Astrocyte (in vitro differentiated cells and primary cell): ENCODE data around the gene LONRF3. TPM values are rescaled to one million over a fixed set of nuclear protein-coding genes. Genes with fewer than 3 reads are reported as not detected.
A peak's percentile ranks its signal among the peaks of the same experiment; 100 is the strongest.

Experiments used
- DNase-seq: peaks from one replicate; pipeline ENCODE4 v3.0.0-alpha.2; 2010; ENCODE audit warnings: low read depth
- FAIRE-seq: peaks from 2 replicates; lab custom pipeline; 2011; peaks lifted over from hg19 to GRCh38; lab: Jason Lieb, UNC
- H2AFZ ChIP-seq: 2 replicates; pipeline ENCODE4 v1.6.0; 2012; ENCODE audit warnings: low read depth, low read length, inconsistent platforms
- H3K27ac ChIP-seq: 2 replicates; pipeline ENCODE4 v1.5.1; 2011; ENCODE audit warnings: low read depth, low read length, inconsistent platforms
- H3K27me3 ChIP-seq: 2 replicates; pipeline ENCODE4 v1.6.0; 2011; ENCODE audit warnings: low read length, inconsistent platforms; ENCODE audit not compliant: insufficient read depth
- H3K36me3 ChIP-seq: 2 replicates; pipeline ENCODE4 v1.5.1; 2011; ENCODE audit warnings: low read length, inconsistent platforms; ENCODE audit not compliant: insufficient read depth
- H3K4me1 ChIP-seq: 2 replicates; pipeline ENCODE4 v1.5.1; 2011; ENCODE audit warnings: low read length, inconsistent platforms; ENCODE audit not compliant: insufficient read depth
- H3K4me2 ChIP-seq: 2 replicates; pipeline ENCODE4 v1.6.0; 2012; ENCODE audit warnings: low read length, inconsistent platforms
- H3K4me3 ChIP-seq: 2 replicates; pipeline ENCODE4 v1.5.1; 2011; ENCODE audit warnings: low read depth, mild to moderate bottlenecking, low read length, inconsistent platforms; ENCODE audit not compliant: insufficient read depth
- H3K79me2 ChIP-seq: 2 replicates; pipeline ENCODE4 v1.6.0; 2012; ENCODE audit warnings: mild to moderate bottlenecking, low read length, inconsistent platforms; ENCODE audit not compliant: insufficient read depth
- H3K9ac ChIP-seq: 2 replicates; pipeline ENCODE4 v1.6.0; 2012; ENCODE audit warnings: mild to moderate bottlenecking, low read length, inconsistent platforms
- H3K9me3 ChIP-seq: 2 replicates; pipeline ENCODE4 v1.5.1; 2012; ENCODE audit warnings: low read depth, mild to moderate bottlenecking, low read length, inconsistent platforms; ENCODE audit not compliant: insufficient read depth
- H4K20me1 ChIP-seq: 2 replicates; pipeline ENCODE4 v1.6.0; 2012; ENCODE audit warnings: low read length, inconsistent platforms; ENCODE audit not compliant: insufficient read depth
- H3K27ac Mint-ChIP-seq: one replicate; pipeline ENCODE4 v1.8.0; 2021; ENCODE audit warnings: mild to moderate bottlenecking, mixed read lengths; ENCODE audit not compliant: unreplicated experiment
- H3K27me3 Mint-ChIP-seq: one replicate; pipeline ENCODE4 v1.8.0; 2021; ENCODE audit warnings: low read depth, mixed read lengths; ENCODE audit not compliant: unreplicated experiment
- H3K36me3 Mint-ChIP-seq: one replicate; pipeline ENCODE4 v1.8.0; 2021; ENCODE audit warnings: low read depth, mixed read lengths; ENCODE audit not compliant: unreplicated experiment
- H3K4me1 Mint-ChIP-seq: one replicate; pipeline ENCODE4 v1.8.0; 2021; ENCODE audit warnings: low read depth, mixed read lengths; ENCODE audit not compliant: unreplicated experiment
- H3K4me3 Mint-ChIP-seq: one replicate; pipeline ENCODE4 v1.8.0; 2021; ENCODE audit warnings: mild to moderate bottlenecking, moderate library complexity, mixed read lengths; ENCODE audit not compliant: unreplicated experiment
- H3K9me3 Mint-ChIP-seq: one replicate; pipeline ENCODE4 v1.8.0; 2021; ENCODE audit warnings: mild to moderate bottlenecking, mixed read lengths; ENCODE audit not compliant: unreplicated experiment
- EZH2 ChIP-seq: IDR thresholded peaks from 2 replicates; pipeline ENCODE4 v1.6.1; 2012; ENCODE audit warnings: mild to moderate bottlenecking, low read length, inconsistent platforms; ENCODE audit not compliant: insufficient read depth
- total RNA-seq: library from RNA; stranded (reverse); gene quantifications from 2 replicates; pipeline ENCODE4 v1.2.1, GENCODE V29; 2021
- TF ChIP-seq, protein P1 (sequence below): IDR thresholded peaks from 2 replicates; pipeline ENCODE4 v1.5.1; 2011; ENCODE audit warnings: low read depth, mild to moderate bottlenecking, inconsistent platforms, low read length, moderate library complexity; ENCODE audit not compliant: insufficient read depth

The LONRF3 gene
- total RNA-seq, 1 donor from 2014 or later: 0.11 TPM

- H3K27ac Mint-ChIP-seq: no peak overlapping the region
- no peaks in the 10 kb centered on the region for H3K9me3 Mint-ChIP-seq
- Histone ChIP-seq H3K27ac (no peak overlapping the region), H3K4me3 (no peak overlapping the region), H3K9me3 (no peaks in the 10 kb centered on the region), H4K20me1 (no peaks in the 10 kb centered on the region), H3K9ac (no peak overlapping the region), H3K36me3 (no peaks in the 10 kb centered on the region), H3K4me1 (no peaks in the 10 kb centered on the region), H2AFZ (no peak overlapping the region), H3K27me3 (no peaks in the 10 kb centered on the region), H3K4me2 (no peak overlapping the region), H3K79me2 (no peaks in the 10 kb centered on the region)
- no peak overlapping the region for H3K4me3 Mint-ChIP-seq
- no peak for DNase-seq
- H3K27me3 Mint-ChIP-seq: no peaks in the 10 kb centered on the region
- FAIRE-seq: no peak
- peaks cover 6% of the 10 kb centered on the region for H3K4me1 Mint-ChIP-seq
- no peak for TF ChIP-seq EZH2
- TF ChIP-seq, protein P1, sequence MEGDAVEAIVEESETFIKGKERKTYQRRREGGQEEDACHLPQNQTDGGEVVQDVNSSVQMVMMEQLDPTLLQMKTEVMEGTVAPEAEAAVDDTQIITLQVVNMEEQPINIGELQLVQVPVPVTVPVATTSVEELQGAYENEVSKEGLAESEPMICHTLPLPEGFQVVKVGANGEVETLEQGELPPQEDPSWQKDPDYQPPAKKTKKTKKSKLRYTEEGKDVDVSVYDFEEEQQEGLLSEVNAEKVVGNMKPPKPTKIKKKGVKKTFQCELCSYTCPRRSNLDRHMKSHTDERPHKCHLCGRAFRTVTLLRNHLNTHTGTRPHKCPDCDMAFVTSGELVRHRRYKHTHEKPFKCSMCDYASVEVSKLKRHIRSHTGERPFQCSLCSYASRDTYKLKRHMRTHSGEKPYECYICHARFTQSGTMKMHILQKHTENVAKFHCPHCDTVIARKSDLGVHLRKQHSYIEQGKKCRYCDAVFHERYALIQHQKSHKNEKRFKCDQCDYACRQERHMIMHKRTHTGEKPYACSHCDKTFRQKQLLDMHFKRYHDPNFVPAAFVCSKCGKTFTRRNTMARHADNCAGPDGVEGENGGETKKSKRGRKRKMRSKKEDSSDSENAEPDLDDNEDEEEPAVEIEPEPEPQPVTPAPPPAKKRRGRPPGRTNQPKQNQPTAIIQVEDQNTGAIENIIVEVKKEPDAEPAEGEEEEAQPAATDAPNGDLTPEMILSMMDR: no peak
- H3K36me3 Mint-ChIP-seq: no peaks in the 10 kb centered on the region
These were observed 89.0 kb downstream of the LONRF3 start for GRCh38 chrX:119063428-119063827.

DNA sequence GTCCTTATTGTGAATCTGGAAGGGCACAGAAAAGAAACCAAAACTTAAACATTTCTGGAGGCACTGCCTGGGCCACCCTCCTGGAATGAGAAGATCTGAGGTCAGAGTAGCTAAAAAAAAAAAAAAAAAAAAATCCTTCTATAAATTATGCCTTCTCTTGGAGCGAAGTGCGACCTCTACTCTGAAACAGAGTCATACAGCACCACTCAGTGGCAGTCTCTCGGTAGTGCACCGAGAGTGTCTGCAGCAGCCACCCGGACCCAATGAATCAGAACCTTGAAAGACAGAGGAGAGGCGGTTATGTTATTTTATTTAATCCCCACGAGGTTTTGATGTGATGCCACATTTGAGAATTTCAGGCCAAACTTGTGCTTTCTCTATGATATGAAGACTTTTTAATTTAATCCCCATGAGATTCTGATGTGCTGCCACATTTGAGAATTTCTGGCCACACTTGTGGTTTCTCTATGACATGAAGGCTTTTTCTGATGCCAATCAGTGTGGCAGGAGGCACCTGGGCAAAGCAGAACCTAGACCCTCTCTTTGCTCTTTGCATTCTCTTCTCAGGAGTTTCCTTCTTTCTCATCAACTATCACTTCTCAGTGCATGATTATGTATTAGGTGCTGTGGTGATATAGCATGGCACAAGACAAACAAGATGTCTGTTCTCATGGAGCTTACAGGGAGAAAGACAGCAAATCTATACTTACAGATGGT, 92.8 kb downstream of the LONRF3 start:
- Histone ChIP-seq H3K9ac (no peak overlapping the region), H3K27me3 (no peaks in the 10 kb centered on the region), H3K4me3 (no peak overlapping the region), H3K4me1 (no peaks in the 10 kb centered on the region), H3K27ac (no peak overlapping the region), H3K36me3 (no peaks in the 10 kb centered on the region), H3K4me2 (no peak overlapping the region), H3K79me2 (no peaks in the 10 kb centered on the region), H3K9me3 (no peaks in the 10 kb centered on the region), H4K20me1 (no peaks in the 10 kb centered on the region), H2AFZ (no peak overlapping the region)
- Mint-ChIP-seq H3K27ac (no peak overlapping the region), H3K36me3 (no peaks in the 10 kb centered on the region), H3K4me1 (peaks cover 6% of the 10 kb centered on the region), H3K27me3 (no peaks in the 10 kb centered on the region), H3K9me3 (no peaks in the 10 kb centered on the region), H3K4me3 (no peak overlapping the region)
- TF ChIP-seq, protein P1: peak; percentile 62
- no peak for TF ChIP-seq EZH2
- FAIRE-seq (no peak), DNase-seq (peak; percentile 7)

Other genes with a start within 250 kb of the LONRF3 start
- 39.3 and 41.1 TPM in 2 replicates for gene IL13RA1, start 247.0 kb upstream of the LONRF3 start, total RNA-seq
- gene ZCCHC12, start 150.8 kb upstream of the LONRF3 start, total RNA-seq: 0.16 TPM in 1 of 2 replicates, not detected in the other
- not detected in 2 replicates for gene CT47C1, start 98.4 kb downstream of the LONRF3 start, total RNA-seq
- gene KIAA1210, start 153.2 kb downstream of the LONRF3 start, total RNA-seq: not detected in 2 replicates